K562 (cell line): ENCODE data around the gene MUC5AC. TPM values are rescaled to one million over a fixed set of nuclear protein-coding genes. Genes with fewer than 3 reads are reported as not detected.
A peak's percentile ranks its signal among the peaks of the same experiment; 100 is the strongest.

Experiments
- ATAC-seq: fragments of 200-7000 bp; cut with Tn5 transposase; 3 replicates; pipeline ENCODE4 v1.9.1; 2020; ENCODE audit warnings: moderate library complexity
- BruUV-seq: library from RNA; stranded (reverse); fragments of 400-500 nt; replicated peaks from 2 replicates; lab custom pipeline; 2021; lab: Mats Ljungman, UMichigan
- CTCF ChIA-PET: fragments of 300-600 bp; formaldehyde crosslinking; extraction: SDS; loops from one replicate; lab custom pipeline; 2021; ENCODE audit warnings: low intra/inter-chr PET ratio; lab: Yijun Ruan, JAX
- POLR2A ChIA-PET: fragments of 300-600, 350-650 bp; sonication (Branson Sonifier 250); formaldehyde crosslinking; extraction: SDS; loops from one replicate; lab custom pipeline; 2021; ENCODE audit warnings: antibody characterized with exemption, inconsistent platforms; lab: Yijun Ruan, JAX
- DNase-seq, 4 experiments: peaks; one replicate each; pipeline versions ENCODE4 v3.0.0 to v3.0.0-alpha.2; 2011 to 2018; ENCODE audit warnings: low spot score in 3 of 4, mixed read lengths in 3 of 4; ENCODE audit errors: extremely low read depth in 1 of 4
- FAIRE-seq: peaks from 2 replicates; lab custom pipeline; 2011; peaks lifted over from hg19 to GRCh38; lab: Jason Lieb, UNC
- H2AFZ ChIP-seq: 2 replicates; pipeline ENCODE4 v1.6.0; 2011; ENCODE audit warnings: low read depth, low read length, control low read depth, inconsistent platforms
- H3K27ac ChIP-seq: fragments of 200-600 bp; 3 replicates; pipeline ENCODE4 v1.8.0; 2011; ENCODE audit warnings: low read depth, mild to moderate bottlenecking, control low read depth, inconsistent platforms, low read length, moderate library complexity, mixed read lengths; ENCODE audit errors: extremely low read depth
- H3K27me3 ChIP-seq, 2 experiments: fragments of 300-600 bp in 1 of 2; 2 replicates in 1 of 2; 3 replicates in 1 of 2; pipeline versions ENCODE4 v1.6.0 to v1.8.0; 2011; ENCODE audit warnings: inconsistent platforms in 2 of 2, low read length in 2 of 2, mild to moderate bottlenecking in 1 of 2, mixed read lengths in 1 of 2, moderate library complexity in 1 of 2; ENCODE audit not compliant: control insufficient read depth in 2 of 2, insufficient read depth in 2 of 2
- H3K36me3 ChIP-seq: fragments of 300-600 bp; 3 replicates; pipeline ENCODE4 v1.8.0; 2011; ENCODE audit warnings: mild to moderate bottlenecking, low read length, inconsistent platforms; ENCODE audit not compliant: control insufficient read depth, insufficient read depth
- H3K4me1 ChIP-seq, 2 experiments: fragments of 200-600 bp in 1 of 2; replicated peaks in 1 of 2; 2 replicates in 1 of 2; 3 replicates in 1 of 2; pipeline versions ENCODE4 v1.5.1 to v1.8.0; 2011; ENCODE audit warnings: inconsistent platforms in 2 of 2, low read length in 2 of 2, mild to moderate bottlenecking in 1 of 2, mixed read lengths in 1 of 2, moderate library complexity in 1 of 2; ENCODE audit not compliant: control insufficient read depth in 2 of 2, insufficient read depth in 2 of 2
- H3K4me2 ChIP-seq: 2 replicates; pipeline ENCODE4 v1.6.1; 2011; ENCODE audit warnings: low read length, control low read depth, inconsistent platforms, mixed read lengths; ENCODE audit not compliant: insufficient read depth
- H3K4me3 ChIP-seq: fragments of 200-600 bp; sonication (generic), shearing (Covaris generic); 2 replicates; pipeline ENCODE4 v1.5.1; 2016; ENCODE audit warnings: control low read depth, inconsistent platforms
- H3K79me2 ChIP-seq: fragments of 200-600 bp; 3 replicates; pipeline ENCODE4 v1.8.0; 2011; ENCODE audit warnings: low read length, inconsistent platforms; ENCODE audit not compliant: control insufficient read depth, insufficient read depth
- H3K9ac ChIP-seq, 2 experiments: 2 replicates each; pipeline versions ENCODE4 v1.6.0 to v1.6.1; 2011; ENCODE audit warnings: low read depth in 2 of 2, low read length in 2 of 2, control low read depth in 1 of 2, inconsistent platforms in 1 of 2, mild to moderate bottlenecking in 1 of 2, mixed read lengths in 1 of 2; ENCODE audit not compliant: insufficient read depth in 1 of 2
- H3K9me1 ChIP-seq: one replicate; pipeline ENCODE4 v1.6.0; 2011; ENCODE audit warnings: inconsistent platforms, mild to moderate bottlenecking, low read length, moderate library complexity; ENCODE audit not compliant: control insufficient read depth, insufficient read depth
- H3K9me3 ChIP-seq: replicated peaks from 2 replicates; pipeline ENCODE4 v1.5.1; 2011; ENCODE audit warnings: low read depth, low read length, inconsistent platforms; ENCODE audit not compliant: control insufficient read depth, insufficient read depth
- H4K20me1 ChIP-seq: replicated peaks from 2 replicates; pipeline ENCODE4 v1.6.1; 2011; ENCODE audit warnings: low read length, inconsistent platforms, mixed read lengths; ENCODE audit not compliant: control insufficient read depth, insufficient read depth
- ARHGAP35 ChIP-seq: fragments of 450-650 bp; IDR thresholded peaks from 2 replicates; pipeline ENCODE4 v1.6.1; 2018; ENCODE audit not compliant: partially characterized antibody
- EGR1 ChIP-seq: fragments of 450-650 bp; conservative IDR thresholded peaks from 2 replicates; pipeline ENCODE4 v1.6.1; 2017; ENCODE audit warnings: mild to moderate bottlenecking
- ETS2 ChIP-seq: IDR thresholded peaks from 2 replicates; pipeline ENCODE4 v1.6.1; 2016; ENCODE audit warnings: borderline replicate concordance, missing genetic modification characterization, mild to moderate bottlenecking, moderate library complexity, missing compliant biosample characterization; ENCODE audit not compliant: poor library complexity, severe bottlenecking
- HIVEP1 ChIP-seq: fragments of 250-450 bp; sonication (Bioruptor Pico); IDR thresholded peaks from 2 replicates; pipeline ENCODE4 v1.4.0; 2020; ENCODE audit warnings: mild to moderate bottlenecking
- HNRNPUL1 ChIP-seq: fragments of 200-400 bp; formaldehyde crosslinking; IDR thresholded peaks from 2 replicates; pipeline ENCODE4 v1.6.1; 2017; ENCODE audit warnings: low read length
- KLF16 ChIP-seq: IDR thresholded peaks from 2 replicates; pipeline ENCODE4 v1.6.1; 2016; ENCODE audit warnings: antibody characterized with exemption
- NFIC ChIP-seq: fragments of 450-650 bp; IDR thresholded peaks from 2 replicates; pipeline ENCODE4 v1.6.1; 2017; ENCODE audit warnings: mild to moderate bottlenecking, inconsistent platforms
- NONO ChIP-seq, 2 experiments: fragments of 200-400 bp in 1 of 2; fragments of 450-650 bp in 1 of 2; formaldehyde crosslinking in 1 of 2; IDR thresholded peaks; 2 replicates each; pipeline ENCODE4 v1.6.1; 2017; ENCODE audit warnings: low read depth in 2 of 2, mild to moderate bottlenecking in 2 of 2, moderate library complexity in 2 of 2, low read length in 1 of 2
- PHF8 ChIP-seq: fragments of 200-600 bp; sonication (generic); IDR thresholded peaks from 2 replicates; pipeline ENCODE4 v1.6.1; 2012; ENCODE audit warnings: mixed run types, mild to moderate bottlenecking, inconsistent platforms, low read length, moderate library complexity, borderline replicate concordance
- RBM15 ChIP-seq: fragments of 200-400 bp; formaldehyde crosslinking; IDR thresholded peaks from 2 replicates; pipeline ENCODE4 v1.6.1; 2018; ENCODE audit warnings: mild to moderate bottlenecking, low read length, moderate library complexity; ENCODE audit not compliant: insufficient read depth
- SIRT6 ChIP-seq: IDR thresholded peaks from one replicate; pipeline ENCODE4 v1.6.1; 2012; ENCODE audit warnings: low read depth, mild to moderate bottlenecking, control low read depth, inconsistent platforms, low read length, moderate library complexity
- SRSF3 ChIP-seq: fragments of 200-400 bp; formaldehyde crosslinking; IDR thresholded peaks from 2 replicates; pipeline ENCODE4 v1.6.1; 2016; ENCODE audit warnings: mild to moderate bottlenecking, low read length, moderate library complexity; ENCODE audit not compliant: insufficient read depth
- ZNF12 ChIP-seq: sonication (generic); formaldehyde crosslinking; IDR thresholded peaks from 2 replicates; pipeline ENCODE4 v1.4.0; 2020; ENCODE audit warnings: mild to moderate bottlenecking, missing genetic modification reagents
- WGBS: fragments of 100-300 bp; shearing (Covaris generic); methylation state at CpG from one replicate; pipeline ENCODE4 v1.1.6; 2016; ENCODE audit warnings: low coverage, mixed read lengths; ENCODE audit not compliant: insufficient coverage; ENCODE audit errors: missing lambda C conversion rate; 5-methylcytosine and 5-hydroxymethylcytosine counted together
- in situ Hi-C: fragments of 300-500 bp; cut with MboI; formaldehyde crosslinking; loops from 4 replicates; pipeline ENCODE4 v1.15.0; 2018; ENCODE audit warnings: inconsistent platforms, mixed read lengths
- intact Hi-C: fragments of 100-400 bp; cut with micrococcal nuclease; formaldehyde crosslinking; loops from 2 replicates; pipeline ENCODE4 v1.14.2; 2022
- polyA plus RNA-seq, 8 experiments: library from polyadenylated mRNA; depleted of rRNA in 4 of 8; stranded (reverse) in 5 of 8; unstranded in 3 of 8; fragments of >200 nt; fragmentation: Nextera tagmentation in 2 of 8; fragmentation: Illumina TruSeq in 1 of 8; extraction: Ambion mirVana in 2 of 8; extraction: Trizol in 1 of 8; gene quantifications; 2 replicates each; pipeline versions ENCODE4 v1.2.1 to v1.2.3, GENCODE V29; 2011 to 2014; ENCODE audit warnings: inconsistent platforms in 1 of 8, missing spikeins in 1 of 8
- total RNA-seq, 7 experiments: library from RNA; depleted of rRNA in 6 of 7; stranded (reverse); fragments of >200 nt in 6 of 7; fragmentation: Illumina TruSeq in 2 of 7; extraction: Trizol in 2 of 7; gene quantifications; 2 replicates each; pipeline versions ENCODE4 v1.2.1 to v1.2.3, GENCODE V29; 2011 to 2021; ENCODE audit warnings: low replicate concordance in 1 of 7

MUC5AC gene
- total and polyA plus RNA-seq, 9 of the 15 experiments (the other 6 are each of a cell fraction or from before 2014, with no cell fraction given), result not detected

DNA sequence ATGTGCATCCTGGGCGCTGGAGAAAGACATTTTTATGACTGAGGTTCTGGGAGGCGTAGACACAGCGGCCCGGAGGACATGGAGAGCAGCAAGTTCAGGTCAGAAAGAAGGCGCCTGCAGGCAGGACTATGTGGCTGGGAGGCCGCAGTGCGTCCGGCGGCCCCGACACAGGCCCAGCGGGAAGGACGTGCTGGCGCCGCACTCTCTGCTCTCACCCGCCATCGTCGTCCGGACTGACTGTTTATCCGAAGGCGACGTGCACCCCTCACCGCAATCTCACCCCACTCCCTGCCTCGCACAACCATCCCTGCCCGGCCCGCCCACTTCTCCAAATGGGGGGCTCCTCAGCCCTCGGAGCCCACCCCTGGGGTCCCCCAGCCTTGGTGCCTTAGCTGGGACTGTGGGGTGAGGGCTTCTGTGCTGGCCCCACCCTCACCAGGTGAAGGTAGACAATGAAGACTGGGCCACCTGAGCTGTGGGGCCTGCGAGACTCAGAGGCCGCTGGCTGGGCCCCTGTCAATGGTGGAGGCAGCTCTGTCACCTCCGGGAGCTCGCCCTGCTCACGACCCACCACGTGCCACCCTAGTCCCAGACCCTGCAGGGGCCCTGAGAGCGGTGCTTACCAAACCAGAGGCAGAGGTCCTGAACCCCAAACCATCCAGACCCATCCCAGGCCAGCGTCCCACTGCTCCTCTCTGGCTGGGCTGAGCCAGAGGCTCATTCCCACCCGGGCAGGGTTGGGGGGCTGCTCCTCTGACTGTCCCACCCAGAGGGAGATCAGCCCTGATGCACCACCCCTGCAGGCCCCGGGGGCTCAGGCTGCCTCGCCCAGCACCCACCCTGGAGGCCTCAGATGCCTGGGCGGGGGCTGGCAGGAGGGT lies 48.9 kb downstream of the MUC5AC start:
- in situ Hi-C loops, result no loop called here
- ATAC-seq, result no peak

More for the DNA sequence above, 48.9 kb downstream of the MUC5AC start:
- Histone ChIP-seq H2AFZ (no peak overlapping the region), H3K4me3 (no peak overlapping the region), H3K9me3 (no peaks in the 10 kb centered on the region), H3K27me3 (peaks cover 4 to 60% of the 10 kb centered on the region in 2 experiments; a peak in 4 of 5 replicates), H3K36me3 (no peaks in the 10 kb centered on the region), H3K27ac (no peak overlapping the region), H3K4me2 (no peak overlapping the region), H4K20me1 (peaks cover 17% of the 10 kb centered on the region; the same call in 1 of the 2 replicates), H3K9ac (no peak overlapping the region), H3K79me2 (no peaks in the 10 kb centered on the region), H3K9me1 (no peaks in the 10 kb centered on the region)
- peak in 1 of 4 experiments; percentile 2 for DNase-seq
- POLR2A ChIA-PET, result interaction anchor here (0.6 kb wide), 1 partner anchor 273 kb away, joined by 4 read pairs; no protein-coding TSS in a partner anchor
- CTCF ChIA-PET, result no interaction called here
- intact Hi-C loops, result no loop called here
- 9% methylated on average over 25 of the region's 38 CpGs for WGBS
- no peak for TF ChIP-seq ARHGAP35
- TF ChIP-seq NFIC, result no peak
- no peak for TF ChIP-seq ZNF12 (CRISPR knock-in tag)
- no peak for TF ChIP-seq NONO (IDR thresholded peaks at IDR 0.05; ENCODE audit: low read depth in 2 of 2, low read length in 1 of 2)
- no peak for TF ChIP-seq KLF16
- TF ChIP-seq SRSF3, result no peak
- no peak for TF ChIP-seq EGR1
- no peak for TF ChIP-seq PHF8
- TF ChIP-seq RBM15, result no peak
- TF ChIP-seq SIRT6, result no peak
- TF ChIP-seq HNRNPUL1, result no peak
- no peak for TF ChIP-seq ETS2 (tag)
- TF ChIP-seq HIVEP1 (CRISPR knock-in tag), result no peak
- TF ChIP-seq, all 486 proteins: peak for 0
- no TSS peak for BruUV-seq
- no peak for FAIRE-seq
- H3K4me1 ChIP-seq, result peaks cover 0 to 58% of the 10 kb centered on the region in 2 experiments; a peak in 2 of 5 replicates
